ENCODE results near the gene ZFP2. TPM values are rescaled to one million over a fixed set of nuclear protein-coding genes. Genes with fewer than 3 reads are reported as not detected.

ZFP2 gene
- total and polyA plus RNA-seq, 2 of the 13 experiments (the other 11 are each of a cell fraction or from before 2014, with no cell fraction given) = 0.27 to 0.42 TPM

- TF ChIP-seq, protein P1, sequence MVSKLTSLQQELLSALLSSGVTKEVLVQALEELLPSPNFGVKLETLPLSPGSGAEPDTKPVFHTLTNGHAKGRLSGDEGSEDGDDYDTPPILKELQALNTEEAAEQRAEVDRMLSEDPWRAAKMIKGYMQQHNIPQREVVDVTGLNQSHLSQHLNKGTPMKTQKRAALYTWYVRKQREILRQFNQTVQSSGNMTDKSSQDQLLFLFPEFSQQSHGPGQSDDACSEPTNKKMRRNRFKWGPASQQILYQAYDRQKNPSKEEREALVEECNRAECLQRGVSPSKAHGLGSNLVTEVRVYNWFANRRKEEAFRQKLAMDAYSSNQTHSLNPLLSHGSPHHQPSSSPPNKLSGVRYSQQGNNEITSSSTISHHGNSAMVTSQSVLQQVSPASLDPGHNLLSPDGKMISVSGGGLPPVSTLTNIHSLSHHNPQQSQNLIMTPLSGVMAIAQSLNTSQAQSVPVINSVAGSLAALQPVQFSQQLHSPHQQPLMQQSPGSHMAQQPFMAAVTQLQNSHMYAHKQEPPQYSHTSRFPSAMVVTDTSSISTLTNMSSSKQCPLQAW (CRISPR knock-in tag; IDR thresholded peaks at IDR 0.05) = no peak
- TF ChIP-seq ZNF234 (CRISPR knock-in tag; conservative IDR thresholded peaks at IDR 0.05) (no peak), NFKB2 (CRISPR knock-in tag; IDR thresholded peaks at IDR 0.05; ENCODE audit: borderline replicate concordance) (peak; percentile 47; the same call in 1 of the 2 replicates), SALL2 (CRISPR knock-in tag; IDR thresholded peaks at IDR 0.05) (peak; percentile 76; the same call in 1 of the 2 replicates), HDAC1 (CRISPR knock-in tag; IDR thresholded peaks at IDR 0.05) (no peak; the same call in 1 of the 2 replicates), HCFC1 (IDR thresholded peaks at IDR 0.05; ENCODE audit: low read depth, low read length) (peak; percentile 71), TBP (CRISPR knock-in tag; IDR thresholded peaks at IDR 0.05) (no peak), ZNF414 (CRISPR knock-in tag; IDR thresholded peaks at IDR 0.05) (no peak), SOX6 (IDR thresholded peaks at IDR 0.05) (no peak), SOX6 (CRISPR knock-in tag; IDR thresholded peaks at IDR 0.05) (peak; percentile 36), NONO (IDR thresholded peaks at IDR 0.05) (no peak), NONO (CRISPR knock-in tag; conservative IDR thresholded peaks at IDR 0.05) (peak; percentile 62; the same call in 1 of the 2 replicates), ZFY (CRISPR knock-in tag; IDR thresholded peaks at IDR 0.05) (peak; percentile 96), ZNF562 (CRISPR knock-in tag; IDR thresholded peaks at IDR 0.05; ENCODE audit: borderline replicate concordance) (0 out of 2 replicates have a peak, but pooled peaks have one; percentile 29), SRSF4 (IDR thresholded peaks at IDR 0.05; ENCODE audit: low read depth, low read length, poor library complexity, severe bottlenecking) (no peak), TAF1 (CRISPR knock-in tag; IDR thresholded peaks at IDR 0.05) (peak; percentile 62; the same call in 1 of the 2 replicates), CBX1 (IDR thresholded peaks at IDR 0.05; ENCODE audit: low read depth) (no peak), ZFP91 (CRISPR knock-in tag; IDR thresholded peaks at IDR 0.05; ENCODE audit: borderline replicate concordance) (peak; percentile 23; the same call in 1 of the 2 replicates), ZNF800 (CRISPR knock-in tag; IDR thresholded peaks at IDR 0.05) (peak; percentile 72; the same call in 1 of the 2 replicates), AGO2 (optimal IDR thresholded peaks at IDR 0.05; ENCODE audit: low read depth, low read length) (no peak)
- TF ChIP-seq, protein P2, sequence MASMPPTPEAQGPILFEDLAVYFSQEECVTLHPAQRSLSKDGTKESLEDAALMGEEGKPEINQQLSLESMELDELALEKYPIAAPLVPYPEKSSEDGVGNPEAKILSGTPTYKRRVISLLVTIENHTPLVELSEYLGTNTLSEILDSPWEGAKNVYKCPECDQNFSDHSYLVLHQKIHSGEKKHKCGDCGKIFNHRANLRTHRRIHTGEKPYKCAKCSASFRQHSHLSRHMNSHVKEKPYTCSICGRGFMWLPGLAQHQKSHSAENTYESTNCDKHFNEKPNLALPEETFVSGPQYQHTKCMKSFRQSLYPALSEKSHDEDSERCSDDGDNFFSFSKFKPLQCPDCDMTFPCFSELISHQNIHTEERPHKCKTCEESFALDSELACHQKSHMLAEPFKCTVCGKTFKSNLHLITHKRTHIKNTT (CRISPR knock-in tag; IDR thresholded peaks at IDR 0.05) = no peak
These were observed at the start of gene ZFP2 (continued) for GRCh38 chr5:178895615-178896571.
